LNCaP clone FGC (cell line): Measurements from ENCODE around the gene CAMLG.
"Not testable (repeated sequence)": the region's sequence is repeated elsewhere in the genome, so short reads cannot be mapped to it uniquely, and the experiment has no call there.

Experiments used
- DNase-seq: peaks from one replicate; pipeline ENCODE4 v3.0.0-alpha.2; 2011; ENCODE audit warnings: low read depth
- H3K4me3 ChIP-seq: 2 replicates; pipeline ENCODE4 v1.5.1; 2011; ENCODE audit warnings: mild to moderate bottlenecking, low read depth, low read length, control low read depth
- CTCF ChIP-seq: IDR thresholded peaks from 2 replicates; pipeline ENCODE4 v1.5.1; 2012; ENCODE audit warnings: mild to moderate bottlenecking; ENCODE audit not compliant: control insufficient read depth, insufficient read depth; ENCODE audit errors: extremely low read depth

Gene CAMLG

DNA sequence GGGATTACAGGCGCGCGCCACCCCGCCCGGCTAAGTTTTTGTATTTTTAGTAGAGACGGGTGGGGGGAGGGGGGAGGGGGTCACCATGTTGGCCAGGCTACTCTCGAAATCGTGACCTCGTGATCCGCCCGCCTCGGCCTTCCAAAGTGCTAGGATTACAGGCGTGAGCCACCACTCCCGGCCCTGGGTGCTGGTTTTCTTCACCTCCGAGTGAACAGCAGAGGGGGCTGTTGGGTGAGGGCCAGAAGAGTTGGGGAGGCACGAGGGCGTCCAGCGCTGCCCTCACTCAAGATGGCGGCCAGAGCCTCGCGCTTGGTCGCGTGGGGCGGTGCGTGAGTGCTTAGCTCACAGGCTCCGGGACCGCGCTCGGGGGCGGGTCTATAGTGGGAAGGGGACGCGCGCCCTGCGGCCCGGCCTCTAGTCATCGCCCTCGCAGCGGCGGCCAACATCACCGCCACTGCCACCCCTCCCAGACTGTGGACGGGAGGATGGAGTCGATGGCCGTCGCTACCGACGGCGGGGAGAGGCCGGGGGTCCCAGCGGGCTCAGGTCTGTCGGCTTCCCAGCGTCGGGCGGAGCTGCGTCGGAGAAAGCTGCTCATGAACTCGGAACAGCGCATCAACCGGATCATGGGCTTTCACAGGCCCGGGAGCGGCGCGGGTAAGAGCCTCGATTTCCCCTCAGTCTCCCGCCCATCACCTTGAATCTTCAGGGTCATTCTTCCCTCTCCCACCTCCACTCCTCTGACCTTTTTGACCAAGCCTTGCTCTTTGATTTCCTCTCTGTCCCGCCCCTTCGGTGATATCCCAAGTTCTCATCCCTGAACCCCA is at the start of gene CAMLG:
Gene CAMLG (plus strand): TSS at position 416 of the 830 bp plus-strand sequence. CDS start 73 bp downstream, at position 489.
- TF ChIP-seq CTCF: peak; percentile 30; the same call in 1 of the 2 replicates
- H3K4me3 ChIP-seq: peak within 1 kb of the TSS; percentile 90
- DNase-seq: peak; percentile 77

DNA sequence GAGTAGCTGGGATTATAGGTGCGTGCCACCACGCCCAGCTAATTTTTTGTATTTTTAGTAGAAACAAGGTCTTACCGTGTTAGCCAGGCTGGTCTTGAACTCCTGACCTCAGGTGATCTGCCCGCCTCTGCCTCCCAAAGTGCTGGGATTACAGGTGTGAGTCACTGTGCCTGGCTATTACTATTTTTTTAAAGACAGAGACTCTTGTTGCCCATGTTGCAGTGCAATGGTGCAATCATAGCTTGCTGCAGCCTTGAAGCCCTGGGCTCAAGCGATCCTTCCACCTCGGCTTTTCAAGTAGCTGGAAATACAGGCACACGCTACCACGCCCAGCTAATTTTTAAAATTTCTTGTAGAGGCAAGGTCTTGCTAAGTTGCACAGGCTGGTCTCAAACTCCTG is 48.2 kb upstream of the CAMLG start:
- H3K4me3 ChIP-seq, DNase-seq: not testable (repeated sequence)

- no peak for DNase-seq
- no peak for TF ChIP-seq CTCF
- H3K4me3 ChIP-seq: no peak overlapping the region
Measured at GRCh38 chr5:134692722-134693121, 45.6 kb upstream of the CAMLG start.

- H3K4me3 ChIP-seq: no peak overlapping the region
- DNase-seq: no peak
- TF ChIP-seq CTCF: no peak
Measured at GRCh38 chr5:134708301-134708700, 30.0 kb upstream of the CAMLG start.

- TF ChIP-seq CTCF: no peak
- H3K4me3 ChIP-seq: no peak overlapping the region
- DNase-seq: no peak
Measured at GRCh38 chr5:134714120-134714519, 24.2 kb upstream of the CAMLG start.

DNA sequence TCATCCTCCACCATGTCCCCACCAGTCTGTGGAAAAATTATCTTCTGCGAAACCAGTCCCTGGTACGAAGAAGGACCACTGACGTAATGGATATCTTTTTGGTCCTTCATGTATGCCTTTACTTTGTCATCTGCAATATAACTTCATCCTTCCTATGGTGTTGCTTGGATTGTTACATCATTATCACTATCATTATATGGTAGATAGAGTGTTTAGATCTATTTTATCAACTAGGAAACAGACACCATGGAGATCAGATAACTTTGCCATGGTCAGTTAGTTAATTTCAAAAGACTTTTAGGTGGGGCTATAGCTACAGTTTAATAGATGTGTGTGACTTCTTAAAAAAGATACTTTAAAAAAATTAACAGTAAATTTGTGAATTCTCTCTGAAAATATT is 23.8 kb upstream of the CAMLG start:
- no peak for TF ChIP-seq CTCF
- DNase-seq: no peak
- no peak overlapping the region for H3K4me3 ChIP-seq

DNA sequence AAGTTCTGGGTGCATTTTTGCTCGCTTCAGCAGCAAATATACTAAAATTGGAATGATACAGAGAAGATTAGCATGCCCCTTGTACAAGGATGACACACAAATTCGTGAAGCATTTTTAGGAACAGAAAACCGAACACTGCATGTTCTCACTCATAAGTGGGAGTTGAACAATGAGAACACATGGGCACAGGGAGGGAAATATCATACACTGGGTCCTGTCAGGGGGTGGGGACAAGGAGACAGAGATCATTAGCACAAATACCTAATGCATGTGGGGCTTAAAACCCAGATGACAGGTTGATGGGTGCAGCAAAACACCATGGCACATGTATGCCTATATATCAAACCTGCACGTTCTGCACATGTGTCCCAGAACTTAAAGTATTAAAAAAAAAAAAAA is 22.9 kb upstream of the CAMLG start:
- not testable (repeated sequence) for DNase-seq, H3K4me3 ChIP-seq

DNA sequence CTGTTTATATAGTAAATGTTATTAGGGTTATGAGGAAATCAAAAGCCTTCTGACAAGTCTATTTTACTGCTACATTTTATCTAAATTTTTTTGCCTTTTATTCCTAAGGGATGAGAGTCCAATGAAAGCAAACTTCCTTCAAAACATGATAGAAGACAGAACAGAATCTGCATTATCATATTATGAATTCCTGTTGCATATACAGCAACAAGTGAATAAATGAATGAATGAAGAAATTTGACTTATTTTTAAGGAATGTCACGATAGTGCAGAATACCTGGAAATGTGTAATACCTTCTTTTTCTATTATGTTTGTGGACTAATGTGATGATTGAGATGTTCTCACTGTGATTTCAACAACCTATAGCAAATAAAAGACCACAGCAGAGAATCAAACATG is 13.5 kb upstream of the CAMLG start:
- no peak for DNase-seq
- no peak overlapping the region for H3K4me3 ChIP-seq
- TF ChIP-seq CTCF: no peak
